ENCODE results near the gene ZNF780B.

DNA sequence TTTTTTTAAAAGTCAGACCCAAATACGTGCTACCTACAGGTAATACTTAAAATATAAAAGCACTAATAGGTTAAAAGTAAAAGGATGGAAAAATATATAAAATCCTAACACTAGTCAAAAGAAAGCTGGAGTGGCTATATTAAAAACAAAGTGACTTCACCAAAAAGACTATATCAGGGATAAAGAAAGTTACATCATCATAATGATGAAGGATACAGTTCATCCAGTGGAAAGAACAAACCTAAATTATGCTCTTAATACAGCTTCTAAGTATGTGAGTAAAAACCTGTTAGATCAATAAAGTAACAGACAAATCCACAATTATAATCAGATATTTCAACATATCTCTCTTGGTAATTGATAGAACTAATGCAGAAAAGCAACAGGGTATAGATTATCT, 1.1 kb upstream of the ZNF780B start:
- TF ChIP-seq POLR2A (IDR thresholded peaks at IDR 0.05; ENCODE audit: extremely low read depth, insufficient read length) = no peak
- TF ChIP-seq, protein P1, sequence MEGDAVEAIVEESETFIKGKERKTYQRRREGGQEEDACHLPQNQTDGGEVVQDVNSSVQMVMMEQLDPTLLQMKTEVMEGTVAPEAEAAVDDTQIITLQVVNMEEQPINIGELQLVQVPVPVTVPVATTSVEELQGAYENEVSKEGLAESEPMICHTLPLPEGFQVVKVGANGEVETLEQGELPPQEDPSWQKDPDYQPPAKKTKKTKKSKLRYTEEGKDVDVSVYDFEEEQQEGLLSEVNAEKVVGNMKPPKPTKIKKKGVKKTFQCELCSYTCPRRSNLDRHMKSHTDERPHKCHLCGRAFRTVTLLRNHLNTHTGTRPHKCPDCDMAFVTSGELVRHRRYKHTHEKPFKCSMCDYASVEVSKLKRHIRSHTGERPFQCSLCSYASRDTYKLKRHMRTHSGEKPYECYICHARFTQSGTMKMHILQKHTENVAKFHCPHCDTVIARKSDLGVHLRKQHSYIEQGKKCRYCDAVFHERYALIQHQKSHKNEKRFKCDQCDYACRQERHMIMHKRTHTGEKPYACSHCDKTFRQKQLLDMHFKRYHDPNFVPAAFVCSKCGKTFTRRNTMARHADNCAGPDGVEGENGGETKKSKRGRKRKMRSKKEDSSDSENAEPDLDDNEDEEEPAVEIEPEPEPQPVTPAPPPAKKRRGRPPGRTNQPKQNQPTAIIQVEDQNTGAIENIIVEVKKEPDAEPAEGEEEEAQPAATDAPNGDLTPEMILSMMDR (IDR thresholded peaks at IDR 0.05; ENCODE audit: low read depth, low read length) = no peak
